HUES48 (cell line): ENCODE results near the gene NELL1.

Experiments
- H3K27ac ChIP-seq: one replicate; pipeline ENCODE4 v1.7.0; 2013; ENCODE audit warnings: low read depth, low read length, inconsistent platforms
- H3K27me3 ChIP-seq: 2 replicates; pipeline ENCODE4 v1.6.1; 2013; ENCODE audit warnings: mild to moderate bottlenecking, low read length; ENCODE audit not compliant: control insufficient read depth, insufficient read depth
- H3K36me3 ChIP-seq: 2 replicates; pipeline ENCODE4 v1.6.1; 2013; ENCODE audit warnings: low read length; ENCODE audit not compliant: control insufficient read depth, insufficient read depth
- H3K4me1 ChIP-seq: 2 replicates; pipeline ENCODE4 v1.6.1; 2013; ENCODE audit warnings: mild to moderate bottlenecking, low read length; ENCODE audit not compliant: control insufficient read depth, insufficient read depth
- H3K4me3 ChIP-seq: 2 replicates; pipeline ENCODE4 v1.5.1; 2013; ENCODE audit warnings: mild to moderate bottlenecking, low read depth, low read length
- H3K9ac ChIP-seq: 2 replicates; pipeline ENCODE4 v1.6.1; 2013; ENCODE audit warnings: mild to moderate bottlenecking, low read depth, low read length, moderate library complexity
- H3K9me3 ChIP-seq: 2 replicates; pipeline ENCODE4 v1.6.1; 2013; ENCODE audit warnings: low read length; ENCODE audit not compliant: control insufficient read depth, insufficient read depth

Gene NELL1

GRCh38 chr11:21615955-21616371 lies 946.6 kb downstream of the NELL1 start:
- Histone ChIP-seq H3K4me1 (peaks cover 5% of the 10 kb centered on the region; the same call in 1 of the 2 replicates), H3K9ac (no peak overlapping the region), H3K4me3 (no peak overlapping the region), H3K27me3 (no peaks in the 10 kb centered on the region), H3K27ac (no peak overlapping the region), H3K36me3 (no peaks in the 10 kb centered on the region), H3K9me3 (no peaks in the 10 kb centered on the region)

DNA sequence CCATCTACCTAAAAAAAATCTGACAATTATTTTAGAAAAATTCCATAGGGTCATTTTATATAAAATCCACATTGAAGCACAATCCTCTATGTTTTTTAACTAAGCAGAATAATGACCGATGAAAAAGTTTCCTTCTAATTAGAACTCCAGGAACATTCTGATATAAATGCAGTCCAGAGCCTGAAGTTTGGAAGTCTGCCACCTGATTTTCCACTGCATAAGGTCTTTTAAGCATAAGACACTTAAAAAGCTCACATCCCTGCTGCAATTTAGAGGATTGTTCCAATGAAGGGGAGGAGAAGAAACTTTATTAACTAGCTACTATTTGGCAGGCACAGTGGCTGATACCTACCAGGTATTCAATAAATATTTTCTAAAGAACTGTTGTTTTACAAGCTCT lies 953.2 kb downstream of the NELL1 start:
- Histone ChIP-seq H3K9me3 (no peaks in the 10 kb centered on the region), H3K27me3 (no peaks in the 10 kb centered on the region), H3K27ac (no peak overlapping the region), H3K36me3 (no peaks in the 10 kb centered on the region), H3K9ac (no peak overlapping the region), H3K4me3 (no peak overlapping the region), H3K4me1 (peaks cover 5% of the 10 kb centered on the region; the same call in 1 of the 2 replicates)

- no peaks in the 10 kb centered on the region for H3K36me3 ChIP-seq
- H3K27me3 ChIP-seq = no peaks in the 10 kb centered on the region
- no peaks in the 10 kb centered on the region for H3K9me3 ChIP-seq
- no peak overlapping the region for H3K9ac ChIP-seq
- peaks cover 5% of the 10 kb centered on the region; the same call in 1 of the 2 replicates for H3K4me1 ChIP-seq
- no peak overlapping the region for H3K4me3 ChIP-seq
- H3K27ac ChIP-seq = no peak overlapping the region
These were observed 953.6 kb downstream of the NELL1 start for GRCh38 chr11:21622995-21623394.
